HG03066 (cell line): ENCODE results near the gene AKTIP.
"Not testable (repeated sequence)": the region's sequence is repeated elsewhere in the genome, so short reads cannot be mapped to it uniquely, and the experiment has no call there.

Experiments used
- ATAC-seq: cut with Tn5 transposase; IDR thresholded peaks from one replicate; pipeline ENCODE4 v1.9.1; 2021; ENCODE audit warnings: low read depth; ENCODE audit not compliant: unreplicated experiment

Gene AKTIP

DNA sequence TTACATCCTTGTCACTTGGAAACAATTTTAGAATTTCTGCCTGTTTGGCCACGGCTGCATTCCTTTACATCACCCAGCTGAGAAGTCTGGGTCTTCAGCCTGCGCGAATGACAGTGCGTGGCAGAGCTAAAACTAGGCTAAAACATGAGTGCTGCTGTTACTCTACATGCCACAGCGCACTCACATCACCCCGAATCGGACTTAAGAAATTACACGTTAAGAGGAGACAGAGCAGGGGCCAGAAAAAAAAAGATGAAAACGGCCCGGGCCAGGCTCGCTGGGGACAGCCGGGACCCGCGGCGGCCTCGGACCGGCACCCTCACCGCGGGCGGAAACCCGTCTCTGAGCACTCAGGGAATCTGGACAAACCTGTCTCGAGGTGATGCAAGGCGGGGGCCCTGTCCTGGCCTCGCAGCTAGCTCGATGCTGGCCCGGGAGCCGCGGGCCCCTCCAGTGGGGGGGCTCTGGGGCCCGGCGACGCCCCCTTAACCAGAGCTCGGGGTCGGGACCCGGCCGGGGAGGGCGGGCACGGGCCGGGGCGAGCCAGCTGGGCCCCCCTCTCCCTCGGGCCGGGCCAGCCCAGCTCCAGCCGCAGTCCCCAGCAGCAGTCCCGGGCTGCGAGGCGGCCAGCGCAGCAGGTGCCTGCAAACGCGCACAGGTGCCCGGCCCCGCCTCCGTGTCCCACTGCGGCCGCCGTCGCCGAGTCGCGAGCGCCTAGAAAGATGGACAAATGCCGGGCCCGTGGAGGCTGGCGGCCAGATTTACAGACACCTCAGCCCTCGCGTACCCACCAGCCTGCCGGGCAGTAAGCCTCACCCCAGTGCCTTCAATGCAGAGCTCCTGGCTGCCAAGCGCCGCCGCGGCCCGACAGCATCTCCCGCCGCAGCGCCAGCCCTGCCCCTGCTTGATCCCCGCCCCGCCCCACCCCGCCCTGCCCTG, at the start of gene AKTIP:
Gene AKTIP, minus strand, starts transcription at position 879 of the 939 bp plus-strand sequence. CDS start 2,950 bp downstream, outside the sequence.
- ATAC-seq, result peak; percentile 30

DNA sequence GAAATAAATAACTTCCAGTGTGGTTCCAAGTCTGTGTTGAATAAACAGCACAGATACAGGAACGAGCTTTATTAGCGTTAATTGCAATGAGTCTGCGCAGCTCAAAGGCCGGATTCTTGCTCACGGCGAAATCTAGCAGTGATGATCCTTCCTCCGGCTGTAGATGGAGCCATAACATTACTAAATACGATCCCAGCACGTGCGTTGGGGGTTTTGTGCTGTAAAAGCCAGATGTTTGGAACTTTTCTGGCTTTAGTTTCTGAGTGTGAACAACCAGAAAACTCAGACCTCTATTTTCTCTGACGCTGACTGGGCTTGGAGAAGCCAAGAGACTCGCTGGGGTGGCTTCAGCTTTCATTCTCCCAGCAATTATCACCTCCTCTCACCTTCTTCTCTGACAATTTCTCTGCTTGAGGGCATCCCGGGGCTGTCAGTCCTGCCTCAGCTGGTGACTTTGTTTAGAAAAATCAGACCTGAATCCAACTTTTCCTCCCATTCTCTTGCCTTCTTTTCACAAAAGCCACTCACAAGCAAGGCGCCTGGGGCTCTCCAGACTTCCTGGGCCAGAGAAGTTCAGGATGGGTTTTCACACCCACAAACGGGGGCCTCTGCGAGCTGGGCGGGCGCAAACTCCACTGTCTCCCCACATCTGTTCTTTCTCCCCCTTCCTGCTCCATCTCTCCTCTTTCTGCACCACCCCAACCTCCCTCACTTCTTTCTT, 47.1 kb upstream of the AKTIP start:
- no peak for ATAC-seq

DNA sequence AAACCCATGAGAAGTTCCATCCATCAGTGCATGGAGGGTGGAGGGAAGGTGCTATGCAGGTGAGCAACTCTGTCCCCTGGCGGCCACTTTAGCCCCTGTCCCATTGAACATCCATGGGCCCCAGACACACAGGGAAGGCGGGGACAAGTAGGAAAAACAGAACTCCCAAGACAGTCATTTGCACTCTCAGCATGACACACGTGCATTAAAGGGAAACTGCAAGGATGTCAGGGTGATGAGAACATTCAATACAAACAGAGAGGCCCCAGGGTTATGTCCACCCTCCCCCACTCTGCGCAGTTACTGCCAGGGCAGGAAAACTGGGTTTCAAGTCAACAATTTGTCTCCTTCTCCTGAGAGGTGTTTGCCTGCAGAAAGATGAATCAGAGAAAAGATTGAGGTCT, 44.0 kb upstream of the AKTIP start:
- no peak for ATAC-seq

DNA sequence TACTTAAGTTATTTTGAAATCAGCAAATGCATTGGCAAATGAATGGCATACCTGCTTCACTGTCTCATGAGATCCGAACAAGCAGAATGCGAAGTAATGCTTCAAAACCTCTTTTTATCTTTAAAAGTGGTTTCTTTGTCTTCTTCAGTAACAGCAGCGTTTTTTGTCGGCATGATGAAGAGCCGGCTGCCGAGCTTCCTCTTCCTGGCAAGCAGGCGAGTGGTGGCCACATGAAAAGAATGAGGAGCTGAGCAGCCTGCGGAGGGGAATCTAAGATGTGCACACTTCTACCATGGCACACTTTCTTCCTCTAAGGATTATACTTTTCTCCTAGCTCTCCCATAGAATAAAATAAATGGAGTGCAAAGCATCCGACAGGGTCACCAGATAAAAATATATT, 42.4 kb upstream of the AKTIP start:
- no peak for ATAC-seq

DNA sequence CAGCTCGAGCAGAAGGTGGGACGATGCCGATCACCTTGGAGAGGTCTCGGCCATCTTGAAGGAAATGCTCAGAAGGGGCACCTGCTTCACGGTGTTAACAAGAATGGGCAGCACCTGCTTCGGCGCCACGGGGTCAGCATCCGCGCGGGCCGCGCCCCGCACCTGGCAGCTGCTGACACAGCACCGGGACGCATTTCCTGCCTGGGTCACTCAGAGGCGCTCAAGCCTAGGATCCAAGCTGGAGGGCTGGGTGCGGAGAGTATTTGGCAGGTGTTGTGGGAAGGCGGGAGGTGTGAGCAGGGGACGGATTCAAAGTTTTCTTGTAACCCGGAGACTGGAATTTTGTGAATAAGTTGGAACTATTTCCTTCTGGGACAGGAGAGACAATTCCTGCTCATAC, 39.3 kb upstream of the AKTIP start:
- ATAC-seq, result no peak

DNA sequence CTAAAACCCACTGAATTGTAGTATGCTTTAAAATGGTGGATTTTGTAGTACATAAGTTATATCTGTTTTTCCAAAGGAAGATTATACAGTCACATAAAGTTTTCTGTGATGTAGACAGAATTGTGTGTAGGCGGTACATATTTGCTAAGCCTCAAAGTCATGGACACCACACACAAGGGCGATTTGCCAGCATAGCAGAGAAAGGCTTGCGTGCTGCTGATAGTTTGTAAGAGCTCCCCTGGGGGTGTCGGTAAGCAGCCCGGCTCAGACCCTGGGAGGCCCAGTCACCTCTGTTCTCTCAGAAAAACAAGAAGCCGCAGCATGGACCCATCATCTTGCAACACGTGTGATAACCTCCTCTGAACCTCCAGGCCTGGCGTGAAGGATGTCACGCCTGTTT, 38.3 kb upstream of the AKTIP start:
- ATAC-seq, result no peak

DNA sequence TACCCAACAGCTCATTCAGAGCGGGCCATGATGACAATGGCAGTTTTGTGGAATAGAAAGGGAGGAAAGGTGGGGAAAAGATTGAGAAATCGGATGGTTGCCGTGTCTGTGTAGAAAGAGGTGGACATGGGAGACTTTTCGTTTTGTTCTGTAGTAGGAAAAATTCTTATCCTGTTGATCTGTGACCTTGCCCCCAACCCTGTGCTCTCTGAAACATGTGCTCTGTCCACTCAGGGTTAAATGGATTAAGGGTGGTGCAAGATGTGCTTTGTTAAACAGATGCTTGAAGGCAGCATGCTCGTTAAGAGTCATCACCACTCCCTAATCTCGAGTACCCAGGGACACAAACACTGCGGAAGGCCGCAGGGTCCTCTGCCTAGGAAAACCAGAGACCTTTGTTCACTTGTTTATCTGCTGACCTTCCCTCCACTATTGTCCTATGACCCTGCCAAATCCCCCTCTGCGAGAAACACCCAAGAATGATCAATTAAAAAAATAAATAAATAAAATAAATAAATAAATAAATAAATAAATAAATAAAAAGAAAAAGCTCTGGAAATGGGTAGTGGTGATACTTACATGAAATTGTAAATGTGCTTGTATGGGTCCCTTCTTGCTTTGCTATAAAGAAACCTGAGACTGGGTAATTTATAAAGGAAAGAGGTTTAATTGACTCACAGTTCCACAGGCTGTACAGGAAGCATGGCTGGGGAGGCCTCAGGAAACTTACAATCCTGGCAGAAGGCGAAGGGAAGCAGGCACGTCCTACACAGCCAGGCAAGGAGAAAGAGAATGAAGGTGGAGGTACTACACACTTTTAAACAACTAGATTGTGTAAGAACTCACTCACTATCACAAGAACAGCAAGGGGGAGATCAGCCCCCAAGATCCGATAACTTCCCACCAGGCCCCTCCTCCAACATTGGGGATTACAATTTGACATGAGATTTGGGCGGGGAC, 37.0 kb upstream of the AKTIP start:
- ATAC-seq, result not testable (repeated sequence)

DNA sequence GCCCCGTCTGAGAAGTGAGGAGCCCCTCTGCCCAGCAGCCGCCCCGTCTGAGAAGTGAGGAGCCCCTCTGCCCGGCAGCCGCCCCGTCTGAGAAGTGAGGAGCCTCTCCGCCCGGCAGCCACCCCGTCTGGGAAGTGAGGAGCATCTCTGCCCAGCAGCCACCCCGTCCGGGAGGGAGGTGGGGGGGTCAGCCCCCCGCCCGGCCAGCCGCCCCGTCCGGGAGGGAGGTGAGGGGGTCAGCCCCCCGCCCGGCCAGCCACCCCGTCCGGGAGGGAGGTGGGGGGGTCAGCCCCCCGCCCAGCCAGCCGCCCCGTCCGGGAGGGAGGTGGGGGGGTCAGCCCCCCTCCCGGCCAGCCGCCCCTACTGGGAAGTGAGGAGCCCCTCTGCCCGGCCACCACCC, 36.3 kb upstream of the AKTIP start:
- not testable (repeated sequence) for ATAC-seq

DNA sequence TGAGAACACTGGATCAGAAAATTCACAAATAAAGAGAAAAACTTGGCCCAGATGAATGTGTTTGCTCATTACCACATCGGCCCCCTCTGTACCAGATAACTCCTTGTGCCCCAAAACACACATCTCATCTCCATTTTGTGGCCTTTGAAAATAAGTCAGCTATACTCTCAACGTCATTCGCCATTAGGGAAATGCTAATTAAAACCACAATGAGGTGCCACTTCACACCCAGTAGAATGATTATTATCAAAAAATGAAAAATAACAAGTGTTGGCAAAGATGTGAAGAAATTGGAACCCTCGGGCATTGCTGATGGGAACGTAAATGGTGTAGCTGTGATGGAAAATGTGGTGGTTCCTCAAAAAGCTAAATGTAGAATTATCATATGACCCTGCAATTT, 34.6 kb upstream of the AKTIP start:
- no peak for ATAC-seq

DNA sequence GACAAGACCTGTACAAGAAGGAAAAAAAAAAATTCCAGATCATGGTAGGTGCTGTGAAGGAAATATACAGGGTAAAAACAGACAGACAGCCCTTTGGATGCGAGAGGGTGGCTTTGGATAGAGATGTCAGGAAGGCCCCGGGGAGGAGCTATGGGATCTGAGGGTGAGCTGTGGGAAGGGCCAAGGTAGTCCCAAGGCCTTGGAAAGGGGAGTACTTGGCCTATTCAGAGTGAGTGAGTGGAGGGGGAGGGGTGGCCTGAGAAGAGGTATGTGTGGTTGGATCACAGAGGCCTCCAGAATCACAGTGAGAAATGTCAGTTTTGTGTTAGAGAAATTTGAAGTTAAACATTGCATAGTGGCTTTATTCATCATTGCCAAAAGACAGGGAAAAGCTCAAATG, 31.2 kb upstream of the AKTIP start:
- ATAC-seq, result no peak

DNA sequence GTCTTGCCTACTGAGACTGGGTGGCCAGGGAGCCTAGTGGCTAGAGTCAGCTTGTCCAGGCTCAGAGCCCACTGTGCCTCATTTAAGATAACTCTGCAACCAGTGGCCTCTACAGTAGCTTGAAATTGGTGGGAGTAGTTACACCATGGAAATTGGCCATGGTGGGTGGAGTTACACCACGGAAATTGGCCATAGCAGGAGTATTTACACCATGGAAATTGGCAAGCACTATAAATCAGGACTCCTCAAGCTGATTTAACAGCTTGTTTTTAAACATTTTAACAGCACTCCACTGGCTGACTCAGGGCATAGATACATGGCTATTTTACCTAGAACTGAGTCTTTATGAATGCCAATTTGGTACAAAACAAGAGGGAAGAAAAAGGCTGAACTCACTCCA, 27.7 kb upstream of the AKTIP start:
- ATAC-seq, result no peak

DNA sequence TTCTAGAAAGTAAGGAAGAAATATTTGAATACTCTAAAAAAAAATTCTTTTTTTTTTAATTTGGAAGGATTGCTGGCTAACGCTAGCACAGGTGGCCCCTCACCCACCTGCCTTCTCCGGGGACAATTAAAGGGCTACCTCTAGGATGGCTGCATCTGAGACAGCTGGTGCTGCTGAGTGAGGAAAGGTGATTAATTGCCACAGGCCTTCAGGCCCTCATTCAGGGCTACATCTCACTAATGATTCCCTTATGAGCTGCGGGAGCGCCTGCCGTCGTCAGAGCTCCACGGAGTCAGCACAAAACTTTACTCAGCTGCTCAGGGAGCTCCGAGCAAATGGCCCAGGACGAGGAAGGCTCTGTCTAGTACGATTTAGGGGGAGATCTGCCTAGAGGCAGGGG, 27.0 kb upstream of the AKTIP start:
- ATAC-seq, result no peak

DNA sequence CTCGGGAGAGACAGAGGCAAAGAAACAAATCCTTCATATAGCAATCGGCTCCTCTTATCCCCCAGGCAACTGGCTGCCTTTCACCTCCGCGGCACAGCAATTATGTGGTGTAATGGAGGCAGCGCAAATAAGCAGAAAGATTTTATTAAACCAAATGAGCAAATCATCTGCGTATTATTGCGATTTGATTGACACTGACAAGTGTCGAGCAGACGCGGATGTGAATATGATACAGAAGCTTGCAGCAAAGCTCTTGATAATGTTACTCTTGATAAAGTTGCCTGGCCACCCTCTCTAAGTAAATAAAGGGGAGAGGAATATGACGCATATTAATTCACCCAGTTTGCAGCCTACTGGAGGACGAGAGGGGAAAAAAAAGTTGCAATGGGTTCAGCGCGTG, 26.5 kb upstream of the AKTIP start:
- no peak for ATAC-seq

DNA sequence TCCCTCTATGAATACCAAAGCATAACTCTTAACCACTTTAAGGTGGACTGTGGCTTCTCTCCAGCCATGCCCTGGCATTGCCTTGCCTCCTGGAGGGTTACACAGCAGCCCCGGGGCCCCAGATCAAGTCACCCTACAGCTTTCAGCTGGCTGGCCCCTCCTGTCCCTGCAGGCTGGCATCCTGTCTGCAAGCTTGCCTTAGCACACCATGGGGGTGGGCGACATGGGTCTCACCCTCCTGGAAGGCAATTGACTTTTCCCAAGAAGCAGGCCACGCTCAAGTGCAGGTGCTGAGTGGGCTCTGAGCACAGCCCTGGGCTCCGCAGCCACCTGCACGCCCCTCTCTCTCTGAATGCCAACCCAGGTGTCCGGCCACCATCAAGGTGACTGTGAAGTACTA, 25.8 kb upstream of the AKTIP start:
- no peak for ATAC-seq

DNA sequence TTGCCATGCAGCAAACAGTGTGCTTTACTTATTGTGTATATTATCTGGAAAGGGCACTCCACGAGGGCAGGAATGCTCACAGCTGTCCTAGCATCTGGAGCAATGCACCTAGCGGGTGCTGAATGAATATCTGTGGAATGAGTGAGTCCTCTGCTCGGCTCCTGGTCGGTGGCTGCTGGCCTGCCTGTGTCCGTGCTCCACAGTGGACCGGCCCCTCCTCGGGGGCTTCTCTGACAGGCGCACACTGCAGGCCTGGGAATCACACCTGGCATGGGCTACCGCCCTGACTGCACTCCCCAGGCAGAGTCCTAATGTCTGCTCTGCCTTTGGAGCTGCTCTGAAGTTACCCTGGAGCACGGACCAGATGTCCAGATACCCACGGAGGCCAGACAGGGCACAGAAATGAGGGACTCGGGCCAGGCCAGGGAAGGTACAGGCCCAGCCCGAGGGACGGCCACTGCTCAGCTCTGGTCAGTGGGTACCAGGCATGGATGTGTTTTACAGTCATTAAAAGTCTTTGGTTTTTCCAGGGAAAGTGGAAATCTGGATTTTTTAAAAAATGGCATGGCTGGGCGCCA, 21.1 kb upstream of the AKTIP start:
- ATAC-seq, result no peak

DNA sequence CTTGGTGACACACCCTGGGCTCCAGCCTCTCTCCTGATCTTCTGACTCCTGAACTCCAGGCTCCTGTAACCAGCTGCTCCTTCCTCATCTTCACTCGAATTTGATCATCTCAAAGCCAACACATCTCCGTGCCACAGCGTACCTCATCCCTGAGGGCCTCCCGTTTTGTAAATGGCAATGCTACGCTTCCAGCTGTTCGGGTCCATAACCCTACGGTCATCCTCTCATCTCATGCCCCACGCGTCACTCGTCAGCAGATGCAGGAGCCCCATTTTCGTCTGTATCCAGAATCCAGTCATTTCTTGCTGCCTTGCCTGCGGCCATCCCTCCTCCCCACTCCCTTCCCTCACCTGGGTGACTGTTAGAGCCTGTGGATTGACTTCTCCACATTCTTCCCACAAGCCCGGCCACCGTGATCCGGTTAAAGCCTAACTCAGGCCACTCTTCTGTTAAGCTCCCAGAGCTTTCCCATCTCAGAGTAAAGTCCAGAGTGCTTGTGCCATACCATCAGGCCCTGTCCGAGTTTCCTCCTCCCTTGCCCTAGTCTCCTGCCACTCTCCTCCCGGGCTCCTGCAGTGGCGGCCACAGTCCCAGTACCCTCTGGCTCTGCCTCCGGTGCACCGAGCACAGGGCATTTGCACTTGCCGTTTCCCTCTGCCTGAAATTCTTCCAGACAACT, 20.3 kb upstream of the AKTIP start:
- no peak for ATAC-seq

DNA sequence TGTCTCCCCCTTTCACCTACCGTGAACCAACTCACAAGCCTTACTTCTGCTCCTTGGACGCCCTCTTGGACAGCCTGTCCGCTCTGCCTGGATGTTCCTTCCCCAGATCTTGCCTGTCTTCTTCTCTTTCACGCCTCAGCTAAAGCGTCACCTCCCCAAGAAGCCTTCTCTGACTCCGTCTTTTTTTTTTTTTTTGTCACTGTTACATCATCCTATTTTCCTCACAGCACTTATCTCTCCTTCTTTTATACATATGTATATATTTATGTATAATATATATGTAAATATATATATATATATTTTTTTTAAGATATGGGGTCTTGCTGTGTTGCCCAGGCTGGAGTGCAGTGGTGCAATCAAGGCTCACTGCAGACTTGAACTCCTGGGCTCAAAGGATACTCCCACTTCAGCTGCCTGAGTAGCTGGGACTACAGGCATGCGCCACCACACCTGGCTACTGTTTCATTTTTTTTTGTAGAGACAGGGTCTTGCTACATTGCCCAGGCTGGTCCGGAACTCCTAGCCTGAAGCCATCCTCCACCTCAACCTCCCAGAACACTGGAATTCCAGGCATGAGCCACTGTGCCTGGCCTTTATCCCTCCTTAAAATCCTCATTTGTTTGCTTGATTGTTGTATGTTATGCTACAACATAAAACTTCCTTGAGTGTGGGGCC, 16.5 kb upstream of the AKTIP start:
- ATAC-seq, result no peak

DNA sequence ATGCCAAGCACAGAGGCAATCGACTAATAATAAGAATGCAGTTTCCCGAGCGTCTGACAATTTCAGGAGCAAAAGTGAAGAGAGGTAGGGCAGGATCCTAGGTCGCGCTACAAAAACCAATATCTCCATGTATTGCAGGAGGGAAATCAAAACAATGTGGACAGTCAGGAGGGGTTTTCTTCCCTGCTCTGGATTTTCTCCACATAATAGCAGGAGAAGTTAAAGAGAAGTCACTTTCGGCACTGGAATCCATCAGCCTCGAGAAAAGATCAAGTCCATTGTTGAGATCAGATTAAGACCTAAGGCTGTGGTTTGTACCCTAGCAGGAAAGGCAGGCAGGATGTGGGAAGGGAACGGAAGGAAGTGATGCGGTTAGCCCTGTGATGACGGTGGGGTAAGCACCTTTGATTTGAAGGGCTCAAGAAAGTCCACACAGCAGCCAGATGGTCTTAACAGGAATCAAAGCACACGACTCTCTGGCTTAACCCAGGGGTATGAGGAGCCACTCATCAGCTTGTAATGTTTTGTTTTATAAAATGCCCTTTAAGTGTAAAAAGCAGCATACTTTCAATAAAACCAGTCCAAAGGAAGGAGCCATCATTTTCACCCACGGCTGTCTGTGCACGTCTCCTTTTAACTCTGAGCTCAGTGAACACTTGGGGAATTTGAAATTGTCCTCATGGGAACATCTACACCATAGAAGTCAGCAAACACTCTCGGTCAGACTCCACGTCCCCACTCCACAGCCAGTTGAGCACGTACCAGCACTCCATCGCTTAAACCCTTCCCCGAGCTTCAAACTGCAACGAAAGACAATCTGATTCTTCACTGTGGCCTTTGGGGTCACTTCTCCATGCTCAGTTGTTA, 15.8 kb upstream of the AKTIP start:
- peak; percentile 97 for ATAC-seq
